ENCODE data around the gene CHST3.

DNA sequence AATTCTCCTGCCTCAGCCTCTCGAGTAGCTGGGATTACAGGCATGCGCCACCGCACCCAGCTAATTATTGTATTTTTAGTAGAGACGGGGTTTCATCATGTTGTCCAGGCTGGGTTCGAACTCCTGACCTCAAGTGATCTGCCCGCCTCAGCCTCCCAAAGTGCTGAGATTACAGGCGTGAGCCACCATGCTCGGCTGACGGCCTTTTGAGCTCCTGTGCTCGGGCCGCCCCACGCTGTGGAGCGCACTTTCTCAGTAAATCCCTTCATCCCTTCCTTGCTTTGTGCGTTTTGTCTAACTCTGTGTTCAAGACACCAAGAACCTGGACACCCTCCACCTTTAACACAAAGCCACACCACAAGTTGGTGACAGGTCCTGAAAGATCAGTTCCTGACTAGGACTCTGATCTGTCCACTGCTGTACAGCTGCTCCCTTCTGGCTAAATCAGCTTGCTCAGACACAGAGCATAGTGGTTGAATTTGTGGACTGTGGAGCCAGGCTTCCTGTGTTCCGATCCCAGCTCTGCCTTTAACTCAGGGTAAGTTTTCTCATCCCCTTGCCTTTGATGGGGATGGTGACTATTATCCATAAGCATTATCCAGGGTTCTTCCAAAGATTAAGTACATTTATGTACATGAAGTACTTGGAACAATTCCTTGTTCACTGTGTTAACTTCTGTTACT lies 20.1 kb downstream of the CHST3 start:
- TF ChIP-seq, protein P1, sequence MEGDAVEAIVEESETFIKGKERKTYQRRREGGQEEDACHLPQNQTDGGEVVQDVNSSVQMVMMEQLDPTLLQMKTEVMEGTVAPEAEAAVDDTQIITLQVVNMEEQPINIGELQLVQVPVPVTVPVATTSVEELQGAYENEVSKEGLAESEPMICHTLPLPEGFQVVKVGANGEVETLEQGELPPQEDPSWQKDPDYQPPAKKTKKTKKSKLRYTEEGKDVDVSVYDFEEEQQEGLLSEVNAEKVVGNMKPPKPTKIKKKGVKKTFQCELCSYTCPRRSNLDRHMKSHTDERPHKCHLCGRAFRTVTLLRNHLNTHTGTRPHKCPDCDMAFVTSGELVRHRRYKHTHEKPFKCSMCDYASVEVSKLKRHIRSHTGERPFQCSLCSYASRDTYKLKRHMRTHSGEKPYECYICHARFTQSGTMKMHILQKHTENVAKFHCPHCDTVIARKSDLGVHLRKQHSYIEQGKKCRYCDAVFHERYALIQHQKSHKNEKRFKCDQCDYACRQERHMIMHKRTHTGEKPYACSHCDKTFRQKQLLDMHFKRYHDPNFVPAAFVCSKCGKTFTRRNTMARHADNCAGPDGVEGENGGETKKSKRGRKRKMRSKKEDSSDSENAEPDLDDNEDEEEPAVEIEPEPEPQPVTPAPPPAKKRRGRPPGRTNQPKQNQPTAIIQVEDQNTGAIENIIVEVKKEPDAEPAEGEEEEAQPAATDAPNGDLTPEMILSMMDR (IDR thresholded peaks at IDR 0.05; ENCODE audit: insufficient read depth, low read length, poor library complexity, severe bottlenecking): no peak
- no peak for TF ChIP-seq EZH2phosphoT487 (conservative IDR thresholded peaks at IDR 0.05; ENCODE audit: low read length)
